LNCaP clone FGC (cell line): ENCODE data around the gene ORC4.
"Not testable (repeated sequence)": the region's sequence is repeated elsewhere in the genome, so short reads cannot be mapped to it uniquely, and the experiment has no call there.

Source experiments
- DNase-seq: peaks from one replicate; pipeline ENCODE4 v3.0.0-alpha.2; 2011; ENCODE audit warnings: low read depth
- H3K4me3 ChIP-seq: 2 replicates; pipeline ENCODE4 v1.5.1; 2011; ENCODE audit warnings: mild to moderate bottlenecking, low read depth, low read length, control low read depth
- TF ChIP-seq, protein P1 (sequence below): IDR thresholded peaks from 2 replicates; pipeline ENCODE4 v1.5.1; 2012; ENCODE audit warnings: mild to moderate bottlenecking; ENCODE audit not compliant: control insufficient read depth, insufficient read depth; ENCODE audit errors: extremely low read depth

ORC4 gene

DNA sequence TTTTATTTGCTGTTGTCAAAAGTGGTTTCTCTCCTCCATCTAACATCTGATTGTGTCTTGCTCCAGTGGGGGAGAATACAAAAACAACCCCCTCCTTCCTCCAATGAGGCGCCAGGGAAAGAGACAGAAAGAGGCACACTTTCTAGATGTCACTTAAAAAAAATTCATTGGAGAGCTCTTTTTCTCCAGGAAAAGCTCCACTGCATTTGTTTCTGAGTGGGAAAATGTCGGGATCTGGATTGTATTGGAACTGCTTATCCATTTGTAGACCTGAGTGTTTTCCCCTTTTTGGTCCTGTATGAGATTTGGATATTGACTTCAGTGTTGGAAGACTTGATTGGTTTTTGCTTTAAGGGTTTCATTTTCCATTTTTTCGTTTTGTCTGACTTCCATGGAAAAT is 1.3 kb upstream of the ORC4 start:
- peak overlapping the region; percentile 65 for H3K4me3 ChIP-seq
- TF ChIP-seq, protein P1, sequence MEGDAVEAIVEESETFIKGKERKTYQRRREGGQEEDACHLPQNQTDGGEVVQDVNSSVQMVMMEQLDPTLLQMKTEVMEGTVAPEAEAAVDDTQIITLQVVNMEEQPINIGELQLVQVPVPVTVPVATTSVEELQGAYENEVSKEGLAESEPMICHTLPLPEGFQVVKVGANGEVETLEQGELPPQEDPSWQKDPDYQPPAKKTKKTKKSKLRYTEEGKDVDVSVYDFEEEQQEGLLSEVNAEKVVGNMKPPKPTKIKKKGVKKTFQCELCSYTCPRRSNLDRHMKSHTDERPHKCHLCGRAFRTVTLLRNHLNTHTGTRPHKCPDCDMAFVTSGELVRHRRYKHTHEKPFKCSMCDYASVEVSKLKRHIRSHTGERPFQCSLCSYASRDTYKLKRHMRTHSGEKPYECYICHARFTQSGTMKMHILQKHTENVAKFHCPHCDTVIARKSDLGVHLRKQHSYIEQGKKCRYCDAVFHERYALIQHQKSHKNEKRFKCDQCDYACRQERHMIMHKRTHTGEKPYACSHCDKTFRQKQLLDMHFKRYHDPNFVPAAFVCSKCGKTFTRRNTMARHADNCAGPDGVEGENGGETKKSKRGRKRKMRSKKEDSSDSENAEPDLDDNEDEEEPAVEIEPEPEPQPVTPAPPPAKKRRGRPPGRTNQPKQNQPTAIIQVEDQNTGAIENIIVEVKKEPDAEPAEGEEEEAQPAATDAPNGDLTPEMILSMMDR = no peak
- no peak for DNase-seq

DNA sequence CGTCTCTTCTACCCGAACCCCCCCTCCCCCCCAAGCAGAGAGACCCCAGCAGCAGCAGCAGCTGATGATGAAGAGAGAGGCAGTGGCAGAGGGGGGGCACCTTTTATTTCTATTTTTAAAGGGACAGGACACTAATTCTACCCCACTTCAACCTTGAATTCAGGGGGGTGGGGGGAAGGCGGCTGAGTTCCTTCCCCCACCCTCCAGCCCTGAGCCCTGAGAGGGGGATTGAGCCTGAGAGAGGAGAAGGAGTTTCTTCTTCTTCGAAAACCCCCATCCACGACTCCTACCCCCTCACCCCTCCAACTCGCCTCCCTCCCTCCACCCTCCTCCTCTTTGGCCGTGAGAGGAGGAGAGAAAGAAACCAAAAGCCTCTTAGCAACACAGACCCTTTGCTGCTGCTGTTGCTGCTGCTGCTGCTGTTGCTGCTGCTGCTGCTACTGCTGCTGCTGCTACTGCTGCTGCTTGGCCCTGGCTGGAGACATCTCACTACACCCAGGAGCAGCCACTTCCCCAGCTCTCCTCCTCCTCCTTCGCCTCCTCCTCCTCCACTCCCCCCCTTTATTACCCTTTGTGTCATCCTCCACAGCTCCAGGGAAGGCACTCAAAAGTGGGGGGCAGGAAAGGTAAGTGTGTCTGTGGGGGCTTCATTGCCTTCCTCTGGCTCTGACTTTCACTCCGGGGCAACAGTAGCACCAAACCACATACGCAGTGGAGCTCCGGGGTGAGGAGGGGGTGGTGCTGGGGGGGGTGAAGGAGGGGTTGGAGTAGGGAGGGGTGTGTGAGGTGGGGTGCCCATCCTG is 723 bp upstream of the ORC4 start, which contains the start of gene MBD5:
Gene MBD5 (plus strand): TSS at position 33 of the 803 bp plus-strand sequence.
- H3K4me3 ChIP-seq = peak within 1 kb of the TSS; percentile 65
- TF ChIP-seq, protein P1 = no peak
- no peak for DNase-seq

DNA sequence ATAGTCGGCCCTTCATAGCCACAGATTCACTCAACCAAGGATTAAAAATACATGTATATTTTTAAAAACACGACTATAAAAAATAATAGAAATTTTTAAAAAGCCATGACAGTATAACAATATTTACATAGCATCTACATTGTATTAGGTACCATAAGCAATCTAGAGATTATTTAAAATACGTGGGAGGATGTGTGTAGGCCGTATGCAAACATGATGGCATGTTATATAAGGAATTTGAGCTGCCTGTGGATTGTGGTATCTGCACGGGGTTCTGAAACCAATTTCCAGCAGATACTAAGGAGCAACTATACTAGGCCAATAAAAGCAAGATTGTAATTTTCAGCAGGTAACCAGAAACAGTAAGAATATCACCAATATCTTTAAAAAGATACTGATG is 5.9 kb downstream of the ORC4 start:
- no peak overlapping the region for H3K4me3 ChIP-seq
- TF ChIP-seq, protein P1 = no peak
- no peak for DNase-seq

DNA sequence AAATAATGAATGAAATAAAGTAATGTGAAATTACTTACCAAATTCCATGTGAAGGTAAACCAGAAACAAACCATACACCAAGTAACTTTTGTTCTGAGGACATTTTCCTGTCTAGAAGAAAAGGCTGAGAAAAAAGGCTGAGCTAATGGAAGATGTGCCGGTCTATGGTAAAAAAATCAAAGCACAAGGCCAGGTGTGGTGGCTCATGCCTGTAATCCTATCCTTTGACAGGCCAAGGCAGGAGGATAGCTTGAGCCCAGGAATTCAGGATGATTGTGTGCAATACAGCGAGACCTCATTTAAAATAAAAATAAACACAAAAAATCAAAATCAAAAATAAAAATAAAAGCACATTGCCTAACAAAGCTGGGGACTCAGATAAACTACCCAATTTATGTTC is 6.7 kb downstream of the ORC4 start:
- no peak for DNase-seq
- TF ChIP-seq, protein P1 = no peak
- H3K4me3 ChIP-seq = no peak overlapping the region

DNA sequence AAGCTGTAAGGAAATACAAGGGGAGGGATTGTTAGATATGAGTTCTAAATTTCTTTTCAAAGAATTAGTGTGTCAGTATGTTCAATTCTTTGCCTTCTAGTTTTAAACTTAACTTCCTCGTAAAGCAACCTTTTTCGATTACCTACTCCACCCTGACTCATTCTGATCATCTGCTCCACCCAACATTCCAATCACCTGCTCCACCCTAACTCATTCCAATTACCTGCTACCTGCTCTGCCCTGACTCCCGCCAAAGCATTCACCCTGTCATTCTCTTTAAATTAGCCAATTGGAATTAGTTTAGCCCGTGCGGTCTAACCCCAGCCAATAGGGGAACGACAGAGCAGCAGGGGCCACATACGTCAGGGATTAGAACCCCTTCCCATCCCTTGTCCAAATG is 12.1 kb downstream of the ORC4 start:
- not testable (repeated sequence) for DNase-seq, H3K4me3 ChIP-seq

DNA sequence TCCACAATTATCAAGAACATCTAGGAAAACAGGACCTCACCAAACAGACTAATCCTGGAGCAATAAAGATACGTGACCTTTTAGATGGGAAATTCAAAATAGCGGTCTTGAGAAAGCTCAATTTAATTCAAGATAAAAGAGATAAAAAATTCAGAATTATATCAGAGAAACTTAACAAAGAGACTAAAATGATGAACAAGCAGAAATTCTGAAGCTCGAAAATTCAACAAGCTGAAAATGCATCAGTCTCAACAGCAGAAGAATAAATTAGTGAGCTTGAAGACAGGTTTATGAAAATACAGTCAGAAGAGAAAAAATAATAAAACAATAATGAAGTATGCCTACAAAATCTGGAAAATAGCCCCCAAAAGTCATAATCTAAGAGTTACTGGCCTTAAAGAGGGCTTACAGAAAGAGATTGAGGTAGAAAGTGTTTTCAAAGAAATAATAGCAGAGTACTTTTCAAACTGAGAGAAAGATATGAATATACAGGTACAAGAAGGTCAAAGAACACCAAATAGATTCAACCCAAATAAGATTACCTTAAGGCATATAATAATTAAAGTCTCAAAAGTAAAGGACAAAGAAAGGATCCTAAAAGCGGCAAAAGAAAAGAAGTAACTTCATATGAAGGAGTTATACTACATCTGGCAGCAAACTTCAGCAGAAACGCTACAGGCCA is 13.2 kb downstream of the ORC4 start:
- no peak for DNase-seq
- TF ChIP-seq, protein P1 = no peak
- no peak overlapping the region for H3K4me3 ChIP-seq

DNA sequence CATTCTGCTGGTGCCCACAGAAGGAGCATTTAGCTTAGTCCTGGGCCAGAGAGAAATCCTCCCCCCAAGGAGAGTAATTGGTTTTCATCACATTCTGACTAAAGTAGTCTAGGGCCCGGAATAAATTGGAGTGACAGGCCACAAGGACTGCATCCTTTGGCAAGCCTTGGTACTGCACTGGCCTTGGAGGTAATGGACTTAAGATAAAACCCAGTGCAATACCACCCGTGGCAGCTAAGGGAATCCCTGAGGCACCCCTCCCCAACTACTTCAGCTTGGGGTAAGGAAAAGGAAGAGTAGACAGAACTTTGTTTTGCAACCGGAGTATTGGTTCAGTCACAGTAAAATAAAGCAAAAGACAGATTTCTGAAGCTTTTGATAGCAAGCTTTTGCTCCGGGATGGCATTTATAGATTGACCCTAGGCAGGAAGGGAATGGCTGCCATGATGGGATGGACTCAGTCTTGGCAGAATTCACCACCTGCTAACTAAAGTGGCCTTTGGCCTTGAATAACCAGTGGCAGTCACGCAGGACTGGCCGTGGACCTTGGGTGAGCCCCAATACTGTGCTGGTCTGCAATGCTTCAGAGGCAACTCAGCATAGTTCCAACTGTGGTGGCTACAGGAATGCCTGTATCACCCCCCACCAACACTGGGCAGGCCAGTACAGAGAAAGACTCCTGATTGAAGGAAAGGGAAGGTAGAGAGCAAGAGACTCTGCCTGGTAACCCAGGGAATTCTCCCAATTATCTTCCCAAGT is 14.1 kb downstream of the ORC4 start:
- DNase-seq = no peak
- no peak overlapping the region for H3K4me3 ChIP-seq
- TF ChIP-seq, protein P1 = no peak

DNA sequence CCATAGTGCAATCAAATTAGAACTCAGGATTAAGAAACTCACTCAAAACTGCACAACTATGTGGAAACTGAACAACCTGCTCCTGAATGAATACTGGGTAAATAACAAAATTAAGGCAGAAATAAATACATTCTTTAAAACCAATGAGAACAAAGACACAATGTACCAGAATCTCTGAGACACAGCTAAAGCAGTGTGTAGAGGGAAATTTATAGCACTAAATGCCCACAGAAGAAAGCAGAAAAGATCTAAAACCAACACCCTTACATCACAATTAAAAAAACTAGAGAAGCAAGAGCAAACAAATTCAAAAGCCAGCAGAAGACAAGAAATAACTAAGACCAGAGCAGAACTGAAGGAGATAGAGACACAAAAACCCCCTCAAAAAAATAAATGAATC is 18.1 kb downstream of the ORC4 start:
- not testable (repeated sequence) for DNase-seq, H3K4me3 ChIP-seq
